ENCODE measurements around the gene CISH.

The CISH gene

GRCh38 chr3:50577348-50577747, 34.2 kb downstream of the CISH start:
- in situ Hi-C loops (cut with MboI; ENCODE audit: low sequenced_read_pairs), result no loop called here

DNA sequence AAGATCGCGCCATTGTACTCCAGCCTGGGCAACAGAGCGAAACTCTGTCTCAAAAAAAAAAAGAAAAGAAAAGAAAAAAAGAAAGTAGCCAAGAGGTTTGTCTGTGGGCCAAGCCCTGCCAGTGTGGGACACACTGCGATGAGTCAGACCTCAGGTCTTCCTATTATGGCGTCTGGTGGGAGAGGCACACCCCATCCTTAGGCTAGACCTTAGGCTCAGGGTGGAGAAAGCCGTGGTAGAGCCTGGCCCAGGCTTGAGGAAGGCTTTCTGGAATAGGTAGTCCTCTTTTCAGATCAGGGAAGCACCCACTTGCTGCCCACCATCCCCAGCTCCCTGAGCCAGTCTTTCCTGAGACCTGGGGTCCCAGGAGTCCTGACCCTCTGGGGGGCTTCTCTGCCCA, 36.2 kb downstream of the CISH start:
- in situ Hi-C loops (cut with MboI; ENCODE audit: low sequenced_read_pairs), result no loop called here

GRCh38 chr3:50574444-50574831, 37.1 kb downstream of the CISH start:
- in situ Hi-C loops (cut with MboI; ENCODE audit: low sequenced_read_pairs), result no loop called here

DNA sequence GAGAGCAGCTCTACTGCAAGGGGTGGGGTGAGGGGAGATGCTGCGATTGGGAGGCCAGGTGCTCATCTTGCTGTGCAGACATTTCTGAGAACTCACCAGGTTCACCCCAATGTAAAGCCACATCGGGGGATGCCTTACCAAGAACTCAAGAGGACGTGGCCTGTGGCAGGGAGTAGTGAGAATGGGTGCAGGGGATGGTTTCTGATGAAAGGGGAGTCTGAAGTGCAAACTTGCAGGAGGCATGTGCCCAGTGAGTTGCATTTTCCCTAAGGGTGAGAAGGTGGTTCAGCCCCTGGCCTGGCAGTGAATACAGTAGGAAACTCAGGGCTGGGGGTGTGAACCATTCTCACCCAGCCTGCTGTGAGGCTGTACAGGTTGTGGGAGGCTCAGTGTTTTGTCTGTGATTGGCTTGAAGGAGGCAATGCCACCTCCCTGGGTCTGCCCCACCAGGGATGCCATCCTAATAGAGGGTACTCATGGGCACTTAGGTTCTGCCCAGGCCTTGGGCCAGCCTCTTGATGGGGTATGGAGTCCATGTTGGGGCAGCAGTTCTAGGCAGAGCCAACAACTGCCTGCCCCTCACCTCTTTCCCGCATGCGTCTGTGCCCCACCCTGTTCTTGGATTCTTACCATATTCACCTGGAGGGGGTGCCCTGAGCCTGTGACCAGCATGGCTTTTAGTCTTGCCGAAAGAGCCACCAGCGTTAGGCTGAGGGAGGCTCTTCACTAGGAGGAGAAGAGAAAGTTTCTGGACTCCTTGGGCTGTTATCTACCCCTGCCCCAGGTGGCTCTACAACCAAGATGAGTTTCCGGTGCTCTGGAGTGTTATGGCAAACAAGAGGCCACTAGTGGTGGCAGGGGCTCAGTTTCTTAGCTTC, 37.8 kb downstream of the CISH start:
- in situ Hi-C loops (cut with MboI; ENCODE audit: low sequenced_read_pairs), result no loop called here

- in situ Hi-C loops (cut with MboI; ENCODE audit: low sequenced_read_pairs), result no loop called here
Measured at GRCh38 chr3:50572801-50573371, 38.7 kb downstream of the CISH start.

DNA sequence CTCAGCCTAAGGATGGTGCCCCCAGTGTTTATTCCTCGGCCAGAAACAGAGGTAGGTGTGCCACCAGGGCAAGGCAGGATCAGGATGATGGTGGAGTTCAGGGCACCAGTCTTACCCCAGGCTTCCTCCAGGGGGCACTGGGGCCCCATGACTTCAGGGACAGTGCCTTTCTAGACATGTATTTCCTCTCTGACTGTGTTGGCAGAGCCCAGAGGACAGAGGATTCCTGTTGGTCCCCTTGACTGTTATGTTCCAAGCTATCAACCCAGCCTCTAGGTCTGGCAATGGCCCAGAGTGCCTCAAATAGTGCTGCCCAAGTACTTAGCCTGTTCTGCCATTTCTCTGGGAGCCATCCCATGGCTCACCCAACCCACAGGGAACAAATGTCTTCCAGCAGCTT, 39.4 kb downstream of the CISH start:
- in situ Hi-C loops (cut with MboI; ENCODE audit: low sequenced_read_pairs), result no loop called here

DNA sequence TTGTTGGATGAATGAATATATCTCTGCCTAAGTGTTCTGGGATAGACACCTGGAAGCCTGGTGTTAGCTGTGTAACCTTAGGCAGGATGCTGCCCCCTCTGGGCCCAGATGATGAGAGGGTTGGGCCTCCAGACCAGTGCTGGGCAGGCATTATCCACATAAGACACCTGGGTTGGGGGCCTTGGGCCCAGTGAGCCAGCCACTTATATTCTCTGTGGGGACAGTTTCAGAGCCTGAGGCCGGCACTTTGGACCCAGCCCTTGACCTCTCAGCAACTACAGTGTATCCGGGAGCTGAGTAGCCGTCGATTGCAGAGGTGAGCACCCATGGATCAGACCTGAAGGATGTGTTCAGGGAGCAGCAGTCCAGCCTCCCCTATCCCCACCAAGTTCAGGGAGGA, 40.1 kb downstream of the CISH start:
- in situ Hi-C loops (cut with MboI; ENCODE audit: low sequenced_read_pairs), result no loop called here

DNA sequence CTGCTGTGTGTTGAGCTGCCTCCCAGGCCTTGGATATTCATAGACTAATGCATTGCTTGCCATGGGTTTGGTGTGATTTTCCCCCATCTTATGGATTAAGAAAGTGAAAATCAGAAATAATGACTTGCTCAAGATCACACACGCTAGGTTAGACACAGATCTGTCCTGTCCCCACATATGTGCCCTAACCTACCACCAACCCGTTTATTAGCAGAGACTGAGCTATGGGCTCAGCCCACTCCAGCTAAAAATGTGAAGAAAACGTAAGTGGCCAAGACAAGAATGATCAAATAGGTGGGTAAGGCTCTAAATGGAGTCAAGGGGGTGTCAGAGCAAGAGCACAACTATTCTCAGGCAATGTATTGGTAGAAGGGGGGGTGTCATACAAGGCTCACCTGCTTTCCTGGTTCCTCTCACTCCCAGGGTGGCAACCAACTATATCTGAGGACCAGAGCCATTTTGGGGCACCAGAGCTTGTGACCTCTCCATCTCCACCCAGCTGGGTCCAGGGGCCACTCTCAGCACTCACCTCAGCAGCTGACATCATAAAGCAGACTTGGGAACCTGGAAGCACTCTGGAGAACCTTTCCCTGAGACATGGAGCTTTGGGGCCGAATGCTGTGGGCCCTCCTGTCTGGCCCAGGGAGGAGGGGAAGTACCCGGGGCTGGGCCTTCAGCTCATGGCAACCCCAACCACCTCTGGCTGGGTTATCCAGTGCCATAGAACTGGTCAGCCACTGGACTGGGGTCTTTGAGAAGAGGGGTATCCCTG, 40.9 kb downstream of the CISH start:
- in situ Hi-C loops (cut with MboI; ENCODE audit: low sequenced_read_pairs), result no loop called here

GRCh38 chr3:50568947-50569749, 42.4 kb downstream of the CISH start, which contains the start of gene HEMK1:
Gene HEMK1, plus strand, starts transcription at chr3:50569522. Its CDS starts 1,583 bp downstream, at chr3:50571105.
- in situ Hi-C loops (cut with MboI; ENCODE audit: low sequenced_read_pairs), result no loop called here

DNA sequence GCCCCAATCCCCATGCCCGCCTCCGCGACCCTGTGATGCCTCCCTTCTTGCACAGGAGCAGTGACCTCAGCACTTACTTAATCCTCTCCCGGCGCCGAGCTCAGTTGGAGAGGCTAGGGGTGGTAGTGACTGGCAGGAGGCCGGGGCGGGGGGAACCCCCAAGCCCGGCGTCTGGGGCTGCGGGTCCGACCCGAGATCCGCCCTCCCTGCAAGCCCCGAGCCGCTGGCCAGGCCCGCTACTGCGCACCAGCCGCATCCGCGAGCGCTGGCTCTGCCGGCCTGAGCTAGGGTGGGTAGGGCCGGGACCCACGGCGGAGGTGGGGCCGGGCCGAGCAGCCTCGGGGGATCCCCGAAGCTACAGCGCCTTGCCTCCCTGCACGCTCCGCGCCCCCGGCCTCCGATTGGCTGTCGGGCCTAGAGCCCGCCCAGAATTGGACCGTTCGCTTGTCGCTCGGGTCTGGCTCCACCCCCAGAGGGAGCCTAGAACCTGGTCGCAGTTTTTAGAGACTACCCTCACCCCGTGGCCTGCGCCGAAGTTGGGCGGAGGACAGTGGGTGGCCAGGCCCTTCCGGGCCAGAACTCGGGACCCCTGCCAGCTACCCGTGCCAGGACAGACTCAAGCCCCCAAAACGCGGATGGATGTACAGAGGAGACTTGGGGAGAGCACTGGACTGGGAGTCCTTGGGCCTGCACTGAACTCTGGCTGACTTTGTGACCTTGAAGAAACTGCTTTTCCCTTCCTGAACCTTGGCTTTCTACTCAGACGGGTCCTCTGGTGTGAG, 44.0 kb downstream of the CISH start, which contains the start of gene C3orf18:
Gene C3orf18 (minus strand): TSS at position 362 of the 782 bp plus-strand sequence. CDS start 2,048 bp downstream, outside the sequence.
- in situ Hi-C loops (cut with MboI; ENCODE audit: low sequenced_read_pairs), result no loop called here

DNA sequence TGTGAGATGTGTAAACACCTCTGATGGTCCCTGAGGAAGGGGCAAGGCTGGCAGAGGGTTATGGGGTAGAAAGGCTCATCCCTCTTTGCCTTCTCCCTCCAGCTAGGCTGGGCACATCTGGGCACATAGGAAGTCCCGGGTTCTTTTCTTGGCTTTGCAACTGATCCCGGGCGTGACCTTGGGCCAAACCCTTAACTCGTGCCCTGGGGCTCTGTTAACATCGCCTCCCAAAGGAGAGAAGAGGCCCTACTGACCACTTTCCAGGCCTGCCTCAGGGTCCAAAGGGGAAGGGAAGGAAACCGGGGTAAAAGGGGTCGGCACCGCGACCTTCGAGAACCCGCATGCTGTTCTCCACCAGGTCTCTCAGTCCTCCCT, 44.6 kb downstream of the CISH start:
- in situ Hi-C loops (cut with MboI; ENCODE audit: low sequenced_read_pairs), result no loop called here

- in situ Hi-C loops (cut with MboI; ENCODE audit: low sequenced_read_pairs), result no loop called here
Measured at GRCh38 chr3:50564321-50564720, 47.3 kb downstream of the CISH start.

- in situ Hi-C loops (cut with MboI; ENCODE audit: low sequenced_read_pairs), result no loop called here
Measured at GRCh38 chr3:50563867-50564266, 47.7 kb downstream of the CISH start.

GRCh38 chr3:50562861-50563260, 48.7 kb downstream of the CISH start:
- in situ Hi-C loops (cut with MboI; ENCODE audit: low sequenced_read_pairs), result no loop called here

DNA sequence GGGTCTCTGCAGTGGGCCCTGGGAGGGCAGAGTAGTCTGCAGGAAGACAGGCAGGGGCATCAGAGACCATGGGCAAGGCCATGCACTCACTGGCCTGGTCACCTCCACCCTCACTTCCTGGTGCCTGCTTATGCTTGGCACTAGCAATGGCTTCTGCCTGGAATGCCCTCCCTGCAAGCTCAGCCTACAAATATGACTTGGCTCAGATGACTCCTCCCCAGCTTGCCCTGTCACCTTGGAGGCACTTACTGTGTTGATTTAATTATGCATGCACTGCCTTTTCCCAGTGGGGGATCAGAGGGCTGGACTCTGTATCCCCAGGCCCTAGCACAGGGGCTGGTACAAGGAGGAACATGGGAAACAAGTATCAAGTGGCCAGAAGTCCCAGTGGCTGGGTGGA, 51.9 kb downstream of the CISH start:
- in situ Hi-C loops (cut with MboI; ENCODE audit: low sequenced_read_pairs), result no loop called here

GRCh38 chr3:50557915-50558314, 53.7 kb downstream of the CISH start:
- in situ Hi-C loops (cut with MboI; ENCODE audit: low sequenced_read_pairs), result no loop called here

GRCh38 chr3:50557106-50557505, 54.5 kb downstream of the CISH start:
- in situ Hi-C loops (cut with MboI; ENCODE audit: low sequenced_read_pairs), result no loop called here

Data from HL-60/S4 (cell line).